WTC11 (cell line): ENCODE data around the gene TAMM41.

ENCODE experiments used
- CBFB ChIP-seq: sonication (generic); formaldehyde crosslinking; IDR thresholded peaks from 2 replicates; pipeline ENCODE4 v1.8.1; 2022; ENCODE audit warnings: mild to moderate bottlenecking, low read depth, missing genetic modification reagents
- CTCF ChIP-seq: fragments of 200-600 bp; IDR thresholded peaks from 2 replicates; pipeline ENCODE4 v1.8.0; 2022; ENCODE audit warnings: antibody characterized with exemption
- FOXP1 ChIP-seq: sonication (generic); formaldehyde crosslinking; IDR thresholded peaks from 2 replicates; pipeline ENCODE4 v1.8.0; 2022; ENCODE audit warnings: missing genetic modification reagents, mild to moderate bottlenecking, moderate library complexity, borderline replicate concordance
- GABPB1 ChIP-seq: sonication (generic); formaldehyde crosslinking; IDR thresholded peaks from 2 replicates; pipeline ENCODE4 v1.8.1; 2023; ENCODE audit warnings: mild to moderate bottlenecking, missing genetic modification reagents
- USF2 ChIP-seq: sonication (generic); formaldehyde crosslinking; IDR thresholded peaks from 2 replicates; pipeline ENCODE4 v1.8.1; 2023; ENCODE audit warnings: mild to moderate bottlenecking, missing genetic modification reagents, moderate library complexity
- ZNF121 ChIP-seq: sonication (generic); formaldehyde crosslinking; IDR thresholded peaks from 2 replicates; pipeline ENCODE4 v1.8.0; 2023; ENCODE audit warnings: missing genetic modification reagents
- TF ChIP-seq, protein P1 (sequence below): sonication (generic); formaldehyde crosslinking; IDR thresholded peaks from 2 replicates; pipeline ENCODE4 v1.8.0; 2022; ENCODE audit warnings: mild to moderate bottlenecking, missing genetic modification reagents
- TF ChIP-seq, protein P2 (sequence below): sonication (generic); formaldehyde crosslinking; conservative IDR thresholded peaks from 2 replicates; pipeline ENCODE4 v1.8.1; 2022; ENCODE audit warnings: mild to moderate bottlenecking, missing genetic modification reagents

GRCh38 chr3:11825301-11825700, 21.4 kb downstream of the TAMM41 start:
- TF ChIP-seq GABPB1 (no peak), ZNF121 (CRISPR knock-in tag) (no peak), USF2 (CRISPR knock-in tag) (no peak), CTCF (no peak), CBFB (no peak), FOXP1 (CRISPR knock-in tag) (no peak)
- TF ChIP-seq, protein P1, sequence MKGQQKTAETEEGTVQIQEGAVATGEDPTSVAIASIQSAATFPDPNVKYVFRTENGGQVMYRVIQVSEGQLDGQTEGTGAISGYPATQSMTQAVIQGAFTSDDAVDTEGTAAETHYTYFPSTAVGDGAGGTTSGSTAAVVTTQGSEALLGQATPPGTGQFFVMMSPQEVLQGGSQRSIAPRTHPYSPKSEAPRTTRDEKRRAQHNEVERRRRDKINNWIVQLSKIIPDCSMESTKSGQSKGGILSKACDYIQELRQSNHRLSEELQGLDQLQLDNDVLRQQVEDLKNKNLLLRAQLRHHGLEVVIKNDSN (CRISPR knock-in tag), result no peak
- TF ChIP-seq, protein P2, sequence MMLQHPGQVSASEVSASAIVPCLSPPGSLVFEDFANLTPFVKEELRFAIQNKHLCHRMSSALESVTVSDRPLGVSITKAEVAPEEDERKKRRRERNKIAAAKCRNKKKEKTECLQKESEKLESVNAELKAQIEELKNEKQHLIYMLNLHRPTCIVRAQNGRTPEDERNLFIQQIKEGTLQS (CRISPR knock-in tag), result no peak
